Tibial nerve (tissue), 4 donors: ENCODE measurements around the gene KCNC3.

Source experiments
- CTCF ChIP-seq, 5 experiments: fragments of 200-600 bp in 3 of 5; fragments of 450-650 bp in 2 of 5; sonication (generic) in 3 of 5; IDR thresholded peaks; one replicate each; pipeline ENCODE4 v1.5.1; 2016 to 2019; ENCODE audit warnings: antibody characterized with exemption in 5 of 5, mild to moderate bottlenecking in 3 of 5, moderate library complexity in 2 of 5
- EP300 ChIP-seq, 2 donors: sonication (generic); formaldehyde crosslinking; IDR thresholded peaks; one replicate each; pipeline ENCODE4 v1.6.1; 2017; ENCODE audit warnings: antibody characterized with exemption in 2 of 2, mild to moderate bottlenecking in 1 of 2
- POLR2A ChIP-seq, 2 donors: fragments of 450-650 bp; IDR thresholded peaks; one replicate each; pipeline ENCODE4 v1.6.1; 2017; ENCODE audit warnings: antibody characterized with exemption in 2 of 2, mild to moderate bottlenecking in 2 of 2, moderate library complexity in 2 of 2

- no peak for TF ChIP-seq CTCF (IDR thresholded peaks at IDR 0.05)
- no peak for TF ChIP-seq POLR2A (IDR thresholded peaks at IDR 0.05)
- no peak for TF ChIP-seq EP300 (IDR thresholded peaks at IDR 0.05)
These were observed 60.7 kb downstream of the KCNC3 start for GRCh38 chr19:50268501-50268900.
